ENCODE data around the gene HNF1B. TPM values are rescaled to one million over a fixed set of nuclear protein-coding genes. Genes with fewer than 3 reads are reported as not detected.

Gene HNF1B
- total RNA-seq, 3 donors from 2014 or later, result 0.33 TPM; not detected in 2

- no peak overlapping the region for H3K4me3 ChIP-seq
- no peak overlapping the region for H3K27ac ChIP-seq
- no peak for DNase-seq (ENCODE audit: low spot score in 2 of 2)
- H3K9me3 ChIP-seq, result no peaks in the 10 kb centered on the region
- TF ChIP-seq POLR2A (IDR thresholded peaks at IDR 0.05) (no peak), POLR2AphosphoS5 (IDR thresholded peaks at IDR 0.05) (no peak), CTCF (IDR thresholded peaks at IDR 0.05) (no peak)
- intact Hi-C loops (cut with DNase I; ENCODE audit: low total_unique reads), result no loop called here
- peaks cover 0 to 14% of the 10 kb centered on the region in 2 donors for H3K27me3 ChIP-seq
- no peaks in the 10 kb centered on the region for H3K36me3 ChIP-seq
- H3K4me1 ChIP-seq, result no peaks in the 10 kb centered on the region
These were observed 9.5 kb upstream of the HNF1B start for GRCh38 chr17:37754363-37754762.

- no peak for DNase-seq (ENCODE audit: low spot score in 2 of 2)
- H3K4me1 ChIP-seq, result no peaks in the 10 kb centered on the region
- no peak overlapping the region for H3K27ac ChIP-seq
- intact Hi-C loops (cut with DNase I; ENCODE audit: low total_unique reads), result no loop called here
- no peaks in the 10 kb centered on the region for H3K9me3 ChIP-seq
- no peak overlapping the region for H3K4me3 ChIP-seq
- no peaks in the 10 kb centered on the region for H3K36me3 ChIP-seq
- TF ChIP-seq CTCF (IDR thresholded peaks at IDR 0.05) (no peak), POLR2A (IDR thresholded peaks at IDR 0.05) (no peak), POLR2AphosphoS5 (IDR thresholded peaks at IDR 0.05) (no peak)
- peaks cover 0 to 12% of the 10 kb centered on the region in 2 donors for H3K27me3 ChIP-seq
These were observed 7.6 kb upstream of the HNF1B start for GRCh38 chr17:37752482-37752881.

GRCh38 chr17:37750768-37751475 is 6.1 kb upstream of the HNF1B start:
- no peaks in the 10 kb centered on the region for H3K36me3 ChIP-seq
- H3K9me3 ChIP-seq, result no peaks in the 10 kb centered on the region
- no peak overlapping the region for H3K27ac ChIP-seq
- no peaks in the 10 kb centered on the region for H3K4me1 ChIP-seq
- TF ChIP-seq CTCF (IDR thresholded peaks at IDR 0.05) (no peak), POLR2AphosphoS5 (IDR thresholded peaks at IDR 0.05) (no peak), POLR2A (IDR thresholded peaks at IDR 0.05) (no peak)
- no peak overlapping the region for H3K4me3 ChIP-seq
- no peak for DNase-seq (ENCODE audit: low spot score in 2 of 2)
- intact Hi-C loops (cut with DNase I; ENCODE audit: low total_unique reads), result no loop called here
- H3K27me3 ChIP-seq, result peaks cover 0 to 19% of the 10 kb centered on the region in 2 donors

GRCh38 chr17:37750292-37750691 is 5.4 kb upstream of the HNF1B start:
- Histone ChIP-seq H3K9me3 (no peaks in the 10 kb centered on the region), H3K27ac (no peak overlapping the region), H3K27me3 (peaks cover 0 to 22% of the 10 kb centered on the region in 2 donors), H3K4me1 (no peaks in the 10 kb centered on the region), H3K4me3 (no peak overlapping the region), H3K36me3 (no peaks in the 10 kb centered on the region)
- DNase-seq (ENCODE audit: low spot score in 2 of 2), result no peak
- intact Hi-C loops (cut with DNase I; ENCODE audit: low total_unique reads), result no loop called here
- TF ChIP-seq CTCF (IDR thresholded peaks at IDR 0.05) (no peak), POLR2AphosphoS5 (IDR thresholded peaks at IDR 0.05) (no peak), POLR2A (IDR thresholded peaks at IDR 0.05) (no peak)

- H3K27me3 ChIP-seq, result peaks cover 5 to 50% of the 10 kb centered on the region in 2 donors
- TF ChIP-seq POLR2A (IDR thresholded peaks at IDR 0.05) (no peak), CTCF (IDR thresholded peaks at IDR 0.05) (no peak), POLR2AphosphoS5 (IDR thresholded peaks at IDR 0.05) (no peak)
- intact Hi-C loops (cut with DNase I; ENCODE audit: low total_unique reads), result no loop called here
- peaks cover 5 to 10% of the 10 kb centered on the region in 2 donors for H3K4me1 ChIP-seq
- no peaks in the 10 kb centered on the region for H3K36me3 ChIP-seq
- no peak overlapping the region for H3K27ac ChIP-seq
- no peak overlapping the region for H3K4me3 ChIP-seq
- no peaks in the 10 kb centered on the region for H3K9me3 ChIP-seq
- DNase-seq (ENCODE audit: low spot score in 2 of 2), result no peak
These were observed 2.4 kb upstream of the HNF1B start for GRCh38 chr17:37747222-37747621.

Data from breast epithelium (tissue), 4 donors.